Activated CD4-positive, CD25-positive, alpha-beta regulatory T cell treated with anti-CD3 and anti-CD28 coated beads, Interleukin-2, amount 50 U/mL, for 16 hours (primary cell): ENCODE results near the gene ACYP2.
"Not testable (repeated sequence)": the region's sequence is repeated elsewhere in the genome, so short reads cannot be mapped to it uniquely, and the experiment has no call there.

ENCODE experiments used
- DNase-seq: peaks from one replicate; pipeline ENCODE4 v3.0.0-alpha.2; 2020; ENCODE audit warnings: low read depth, low spot score

The ACYP2 gene

GRCh38 chr2:54115284-54116137, at the start of gene ACYP2:
TSS of gene ACYP2 (plus strand) at chr2:54115615.
- DNase-seq: peak; percentile 82

- no peak for DNase-seq
Observed at GRCh38 chr2:54065891-54066290, 49.5 kb upstream of the ACYP2 start.

- DNase-seq: no peak
Observed at GRCh38 chr2:54067851-54068375, 47.5 kb upstream of the ACYP2 start.

GRCh38 chr2:54072483-54072882, 42.9 kb upstream of the ACYP2 start:
- DNase-seq: not testable (repeated sequence)

GRCh38 chr2:54073796-54074195, 41.6 kb upstream of the ACYP2 start:
- DNase-seq: no peak

- DNase-seq: no peak
Observed at GRCh38 chr2:54074606-54075341, 40.6 kb upstream of the ACYP2 start.

- no peak for DNase-seq
Observed at GRCh38 chr2:54076586-54076985, 38.8 kb upstream of the ACYP2 start.

- no peak for DNase-seq
Observed at GRCh38 chr2:54077088-54077900, 38.1 kb upstream of the ACYP2 start.

GRCh38 chr2:54079331-54079730, 36.1 kb upstream of the ACYP2 start:
- DNase-seq: no peak

GRCh38 chr2:54081574-54081973, 33.8 kb upstream of the ACYP2 start:
- DNase-seq: peak; percentile 8

- DNase-seq: no peak
Observed at GRCh38 chr2:54083021-54083420, 32.4 kb upstream of the ACYP2 start.

- DNase-seq: no peak
Observed at GRCh38 chr2:54083445-54083844, 32.0 kb upstream of the ACYP2 start.

- DNase-seq: no peak
Observed at GRCh38 chr2:54084600-54084999, 30.8 kb upstream of the ACYP2 start.

- no peak for DNase-seq
Observed at GRCh38 chr2:54085069-54085468, 30.3 kb upstream of the ACYP2 start.

GRCh38 chr2:54086157-54086556, 29.3 kb upstream of the ACYP2 start:
- no peak for DNase-seq

- DNase-seq: no peak
Observed at GRCh38 chr2:54088191-54088634, 27.2 kb upstream of the ACYP2 start.

GRCh38 chr2:54088719-54089118, 26.7 kb upstream of the ACYP2 start:
- no peak for DNase-seq

GRCh38 chr2:54090521-54091117, 24.8 kb upstream of the ACYP2 start:
- DNase-seq: no peak

- DNase-seq: no peak
Observed at GRCh38 chr2:54092940-54093339, 22.5 kb upstream of the ACYP2 start.

- DNase-seq: not testable (repeated sequence)
Observed at GRCh38 chr2:54095406-54095805, 20.0 kb upstream of the ACYP2 start.

- DNase-seq: not testable (repeated sequence)
Observed at GRCh38 chr2:54096141-54096540, 19.3 kb upstream of the ACYP2 start.
